GM23338 (cell line): Measurements from ENCODE around the gene GCKR. TPM values are rescaled to one million over a fixed set of nuclear protein-coding genes. Genes with fewer than 3 reads are reported as not detected.

ENCODE experiments used
- ATAC-seq: fragments of 200-7000 bp; cut with Tn5 transposase; 3 replicates; pipeline ENCODE4 v1.9.1; 2020
- DNase-seq: peaks from one replicate; pipeline ENCODE4 v3.0.0-alpha.2; 2015; ENCODE audit warnings: low spot score
- H2AFZ ChIP-seq: fragments of 200-600 bp; sonication (generic); 2 replicates; pipeline ENCODE4 v1.8.0; 2016; ENCODE audit warnings: antibody characterized with exemption, mild to moderate bottlenecking, moderate library complexity
- H3F3A ChIP-seq: fragments of 200-600 bp; sonication (generic); replicated peaks from 2 replicates; pipeline ENCODE4 v1.8.0; 2017; ENCODE audit warnings: antibody characterized with exemption, mixed run types, low read depth
- H3K27ac ChIP-seq: fragments of 200-600 bp; sonication (generic); 2 replicates; pipeline ENCODE4 v1.6.1; 2016; ENCODE audit warnings: low read depth
- H3K27me3 ChIP-seq: fragments of 200-600 bp; sonication (generic); 2 replicates; pipeline ENCODE4 v1.8.0; 2016; ENCODE audit warnings: mild to moderate bottlenecking, mixed run types, moderate library complexity; ENCODE audit not compliant: insufficient read depth
- H3K36me3 ChIP-seq: fragments of 200-600 bp; sonication (generic); 2 replicates; pipeline ENCODE4 v1.8.0; 2016; ENCODE audit warnings: mild to moderate bottlenecking; ENCODE audit not compliant: insufficient read depth
- H3K4me1 ChIP-seq: fragments of 200-600 bp; sonication (generic); 2 replicates; pipeline ENCODE4 v1.8.0; 2016; ENCODE audit warnings: mild to moderate bottlenecking, moderate library complexity; ENCODE audit not compliant: insufficient read depth
- H3K4me2 ChIP-seq: fragments of 200-600 bp; sonication (generic); 2 replicates; pipeline ENCODE4 v1.7.1; 2017; ENCODE audit warnings: mixed run types
- H3K4me3 ChIP-seq: fragments of 200-600 bp; sonication (generic); 2 replicates; pipeline ENCODE4 v1.6.1; 2016; ENCODE audit warnings: mixed run types
- H3K79me2 ChIP-seq: fragments of 200-600 bp; sonication (generic); replicated peaks from 2 replicates; pipeline ENCODE4 v1.8.0; 2017; ENCODE audit warnings: mild to moderate bottlenecking; ENCODE audit not compliant: insufficient read depth
- H3K9me2 ChIP-seq: fragments of 200-600 bp; sonication (generic); 2 replicates; pipeline ENCODE4 v1.8.0; 2017; ENCODE audit not compliant: insufficient read depth
- H4K20me1 ChIP-seq: fragments of 200-600 bp; sonication (generic); replicated peaks from 2 replicates; pipeline ENCODE4 v1.8.0; 2017; ENCODE audit warnings: mild to moderate bottlenecking; ENCODE audit not compliant: insufficient read depth
- H3K27ac Mint-ChIP-seq: 2 replicates; pipeline ENCODE4 v1.8.0; 2020; ENCODE audit warnings: inconsistent platforms, mild to moderate bottlenecking, moderate library complexity, mixed read lengths
- H3K27me3 Mint-ChIP-seq: 3 replicates; pipeline ENCODE4 v1.8.0; 2022; ENCODE audit warnings: low read depth, mild to moderate bottlenecking, moderate library complexity, mixed read lengths, inconsistent platforms; ENCODE audit not compliant: insufficient read depth, poor library complexity
- H3K36me3 Mint-ChIP-seq: 3 replicates; pipeline ENCODE4 v1.8.0; 2021; ENCODE audit warnings: low read depth, mild to moderate bottlenecking, inconsistent platforms, moderate library complexity, mixed read lengths
- H3K4me1 Mint-ChIP-seq: 3 replicates; pipeline ENCODE4 v1.8.0; 2020; ENCODE audit warnings: mild to moderate bottlenecking, inconsistent platforms, mixed read lengths
- H3K4me3 Mint-ChIP-seq: 3 replicates; pipeline ENCODE4 v1.8.0; 2021; ENCODE audit warnings: moderate library complexity, mild to moderate bottlenecking, inconsistent platforms, mixed read lengths
- H3K9me3 Mint-ChIP-seq: 3 replicates; pipeline ENCODE4 v1.8.0; 2020; ENCODE audit warnings: moderate library complexity, mild to moderate bottlenecking, inconsistent platforms, mixed read lengths
- CREB1 ChIP-seq: fragments of 250-450 bp; sonication (Bioruptor Pico); IDR thresholded peaks from 2 replicates; pipeline ENCODE4 v1.5.0; 2020; ENCODE audit warnings: low read depth, mild to moderate bottlenecking, moderate library complexity
- CTCF ChIP-seq, 2 experiments: fragments of 200-600 bp in 1 of 2; sonication (generic) in 1 of 2; conservative IDR thresholded peaks; 2 replicates each; pipeline versions ENCODE4 v1.5.1 to v1.6.1; 2016 to 2017; ENCODE audit warnings: antibody characterized with exemption in 2 of 2, low read depth in 2 of 2, mild to moderate bottlenecking in 2 of 2, moderate library complexity in 1 of 2
- ETS1 ChIP-seq: IDR thresholded peaks from 2 replicates; pipeline ENCODE4 v1.6.1; 2016; ENCODE audit warnings: antibody characterized with exemption
- EZH2phosphoT487 ChIP-seq: fragments of 200-600 bp; sonication (generic); IDR thresholded peaks from one replicate; pipeline ENCODE4 v1.8.1; 2018; ENCODE audit warnings: antibody characterized with exemption; ENCODE audit not compliant: unreplicated experiment
- JUNB ChIP-seq: IDR thresholded peaks from one replicate; pipeline ENCODE4 v1.6.1; 2016; ENCODE audit warnings: antibody characterized with exemption; ENCODE audit not compliant: unreplicated experiment
- POLR2AphosphoS5 ChIP-seq: IDR thresholded peaks from 2 replicates; pipeline ENCODE4 v1.6.1; 2016; ENCODE audit warnings: antibody characterized with exemption, low read depth
- REST ChIP-seq: IDR thresholded peaks from one replicate; pipeline ENCODE4 v1.6.1; 2018; ENCODE audit warnings: antibody characterized with exemption; ENCODE audit not compliant: unreplicated experiment
- ZNF114 ChIP-seq: fragments of 250-450 bp; sonication (Bioruptor Pico); IDR thresholded peaks from 2 replicates; pipeline ENCODE4 v1.5.0; 2020; ENCODE audit warnings: mild to moderate bottlenecking, moderate library complexity
- ZNF331 ChIP-seq: fragments of 250-450 bp; sonication (Bioruptor Pico); IDR thresholded peaks from 2 replicates; pipeline ENCODE4 v1.5.0; 2020; ENCODE audit warnings: low read depth, mild to moderate bottlenecking, moderate library complexity
- polyA plus RNA-seq: library from polyadenylated mRNA; unstranded; fragments of >200 nt; fragmentation: Nextera tagmentation; extraction: Ambion mirVana; gene quantifications from 2 replicates; pipeline ENCODE4 v1.2.1, GENCODE V29; 2016
- total RNA-seq: library from RNA; depleted of rRNA; stranded (reverse); fragments of >200 nt; shearing (Covaris generic); gene quantifications from 2 replicates; pipeline ENCODE4 v1.2.3, GENCODE V29; 2014

The GCKR gene
- total and polyA plus RNA-seq, 2 experiments from 2014 or later, result not detected

- Histone ChIP-seq H3K4me1 (peaks cover 11% of the 10 kb centered on the region), H2AFZ (peak overlapping the region; percentile 93), H3K36me3 (no peaks in the 10 kb centered on the region), H3K27ac (no peak overlapping the region), H3K27me3 (peaks cover 9% of the 10 kb centered on the region), H4K20me1 (no peaks in the 10 kb centered on the region), H3K4me2 (peak overlapping the region; percentile 92), H3F3A (0 out of 2 replicates have a peak, but pooled peaks cover 3% of the 10 kb centered on the region), H3K9me2 (no peaks in the 10 kb centered on the region), H3K4me3 (peak overlapping the region; percentile 69), H3K79me2 (no peaks in the 10 kb centered on the region)
- peaks cover 10% of the 10 kb centered on the region for H3K27me3 Mint-ChIP-seq
- no peaks in the 10 kb centered on the region; the same call in 2 of the 3 replicates for H3K9me3 Mint-ChIP-seq
- H3K4me1 Mint-ChIP-seq, result peaks cover 20% of the 10 kb centered on the region; the same call in 2 of the 3 replicates
- no peaks in the 10 kb centered on the region; the same call in 2 of the 3 replicates for H3K36me3 Mint-ChIP-seq
- TF ChIP-seq CREB1 (CRISPR knock-in tag) (no peak), CTCF (conservative IDR thresholded peaks at IDR 0.05; ENCODE audit: low read depth in 2 of 2) (peak in 1 of 2 experiments; percentile 4; a peak in 1 of 4 replicates)
- DNase-seq (peak; percentile 20), ATAC-seq (peak; percentile 12)
- peak overlapping the region; percentile 96 for H3K27ac Mint-ChIP-seq
- H3K4me3 Mint-ChIP-seq, result peak overlapping the region; percentile 92
These were observed 7.5 kb upstream of the GCKR start for GRCh38 chr2:27489118-27489497.

- DNase-seq, result peak; percentile 100
- peaks cover 14% of the 10 kb centered on the region for H3K27me3 Mint-ChIP-seq
- no peak within 1 kb of the TSS for H3K27ac ChIP-seq
These were observed 6.9 kb upstream of the GCKR start, which contains the start of gene IFT172 for GRCh38 chr2:27489498-27490397. TSS of gene IFT172 (minus strand) at chr2:27489743. CDS start at chr2:27489653, 90 bp downstream.

More at GRCh38 chr2:27489498-27490397, 6.9 kb upstream of the GCKR start, which contains the start of gene IFT172:
- Mint-ChIP-seq H3K36me3 (no peaks in the 10 kb centered on the region; the same call in 2 of the 3 replicates), H3K4me1 (peaks cover 21% of the 10 kb centered on the region; the same call in 2 of the 3 replicates), H3K27ac (peak within 1 kb of the TSS; percentile 96), H3K4me3 (peak within 1 kb of the TSS; percentile 92), H3K9me3 (no peaks in the 10 kb centered on the region; the same call in 2 of the 3 replicates)
- 0 out of 2 replicates have a peak, but pooled peaks cover 3% of the 10 kb centered on the region for H3F3A ChIP-seq
- H3K9me2 ChIP-seq, result no peaks in the 10 kb centered on the region
- H3K4me1 ChIP-seq, result peaks cover 14% of the 10 kb centered on the region
- H3K4me3 ChIP-seq, result peak within 1 kb of the TSS; percentile 69
- peak; percentile 87 for ATAC-seq
- no peak for TF ChIP-seq EZH2phosphoT487
- no peak for TF ChIP-seq ZNF331 (CRISPR knock-in tag)
- TF ChIP-seq ZNF114, result no peak
- no peak for TF ChIP-seq CTCF (conservative IDR thresholded peaks at IDR 0.05; ENCODE audit: low read depth in 2 of 2)
- TF ChIP-seq CREB1 (CRISPR knock-in tag), result peak; percentile 96
- TF ChIP-seq JUNB, result no peak
- no peak for TF ChIP-seq ETS1
- TF ChIP-seq REST, result no peak
- TF ChIP-seq POLR2AphosphoS5, result peak; percentile 91
- no peaks in the 10 kb centered on the region for H3K79me2 ChIP-seq
- H2AFZ ChIP-seq, result peak within 1 kb of the TSS; percentile 93
- H3K27me3 ChIP-seq, result peaks cover 15% of the 10 kb centered on the region
- H3K4me2 ChIP-seq, result peak within 1 kb of the TSS; percentile 92
- H3K36me3 ChIP-seq, result no peaks in the 10 kb centered on the region
- H4K20me1 ChIP-seq, result no peaks in the 10 kb centered on the region
